Measurements from ENCODE around the gene DHRS7C.

DHRS7C gene

GRCh38 chr17:9766970-9767369 is 24.4 kb downstream of the DHRS7C start:
- DNase-seq (ENCODE audit: low spot score in 2 of 2): no peak
- H3K36me3 Mint-ChIP-seq: no peaks in the 10 kb centered on the region
- no peak for ATAC-seq (ENCODE audit: low read depth)
- no peaks in the 10 kb centered on the region for H3K4me1 Mint-ChIP-seq
- H3K27me3 Mint-ChIP-seq: peaks cover 10% of the 10 kb centered on the region
- no peaks in the 10 kb centered on the region for H3K9me3 Mint-ChIP-seq
- no peak overlapping the region for H3K27ac Mint-ChIP-seq
- H3K4me3 Mint-ChIP-seq: no peak overlapping the region

- H3K4me1 Mint-ChIP-seq: no peaks in the 10 kb centered on the region
These were observed 26.1 kb downstream of the DHRS7C start for GRCh38 chr17:9765322-9765721.

GRCh38 chr17:9763643-9764042 is 27.7 kb downstream of the DHRS7C start:
- no peak for ATAC-seq (ENCODE audit: low read depth)
- Mint-ChIP-seq H3K36me3 (no peaks in the 10 kb centered on the region), H3K4me1 (no peaks in the 10 kb centered on the region), H3K9me3 (no peaks in the 10 kb centered on the region), H3K27me3 (peaks cover 8% of the 10 kb centered on the region), H3K4me3 (no peak overlapping the region), H3K27ac (no peak overlapping the region)
- DNase-seq (ENCODE audit: low spot score in 2 of 2): no peak

More at GRCh38 chr17:9765322-9765721, 26.1 kb downstream of the DHRS7C start:
- no peak overlapping the region for H3K27ac Mint-ChIP-seq
- H3K36me3 Mint-ChIP-seq: no peaks in the 10 kb centered on the region
- H3K9me3 Mint-ChIP-seq: no peaks in the 10 kb centered on the region
- H3K4me3 Mint-ChIP-seq: no peak overlapping the region
- H3K27me3 Mint-ChIP-seq: peaks cover 10% of the 10 kb centered on the region
- ATAC-seq (ENCODE audit: low read depth): no peak
- DNase-seq (ENCODE audit: low spot score in 2 of 2): no peak

DNA sequence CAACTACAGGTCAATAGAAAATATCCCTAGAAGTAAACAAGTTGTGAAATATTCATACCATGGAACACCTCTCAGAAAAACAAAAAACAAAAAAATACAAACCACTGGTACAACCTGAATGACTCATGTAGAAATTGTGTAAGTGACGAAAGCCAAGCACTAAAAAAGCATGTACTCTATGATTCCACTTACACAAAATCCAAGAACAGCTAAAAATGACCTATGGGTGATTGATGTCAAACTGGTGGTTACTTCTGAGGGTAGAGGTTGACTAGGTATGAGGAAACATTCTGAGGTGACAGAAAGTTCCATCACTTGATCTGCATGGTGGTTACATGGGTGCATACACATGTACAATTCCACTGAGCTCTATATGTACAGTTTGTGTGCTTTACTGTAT is 31.1 kb downstream of the DHRS7C start:
- DNase-seq (ENCODE audit: low spot score in 2 of 2) (no peak), ATAC-seq (ENCODE audit: low read depth) (no peak)
- Mint-ChIP-seq H3K27ac (no peak overlapping the region), H3K27me3 (peaks cover 5% of the 10 kb centered on the region), H3K4me1 (no peaks in the 10 kb centered on the region), H3K9me3 (peaks cover 2% of the 10 kb centered on the region), H3K36me3 (no peaks in the 10 kb centered on the region), H3K4me3 (no peak overlapping the region)

GRCh38 chr17:9755083-9755482 is 36.3 kb downstream of the DHRS7C start:
- no peak for ATAC-seq (ENCODE audit: low read depth)
- Mint-ChIP-seq H3K36me3 (peaks cover 2% of the 10 kb centered on the region), H3K27me3 (peaks cover 5% of the 10 kb centered on the region), H3K27ac (no peak overlapping the region), H3K4me1 (no peaks in the 10 kb centered on the region), H3K9me3 (peaks cover 4% of the 10 kb centered on the region), H3K4me3 (no peak overlapping the region)
- DNase-seq (ENCODE audit: low spot score in 2 of 2): no peak

DNA sequence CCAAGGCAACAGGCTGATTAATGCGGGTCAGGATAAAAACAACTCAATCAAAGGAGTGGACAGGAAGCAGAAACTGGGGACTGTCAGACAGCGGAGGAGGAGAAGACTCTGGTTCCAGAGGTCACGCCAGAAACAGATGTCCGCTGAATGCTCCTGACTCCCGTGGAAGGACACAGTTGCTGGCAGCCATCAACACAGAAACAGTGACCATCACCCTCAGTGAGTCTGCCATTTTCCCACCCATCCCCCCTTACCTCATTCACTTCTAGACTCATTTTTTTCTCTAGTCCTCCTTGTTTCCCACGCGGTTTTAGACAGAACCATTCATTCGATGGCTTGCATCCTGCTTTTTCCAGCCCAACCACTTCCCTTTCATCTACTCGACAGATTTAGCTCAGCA is 40.9 kb downstream of the DHRS7C start:
- H3K9me3 Mint-ChIP-seq: peaks cover 3% of the 10 kb centered on the region
- peaks cover 7% of the 10 kb centered on the region for H3K27me3 Mint-ChIP-seq
- H3K36me3 Mint-ChIP-seq: peaks cover 2% of the 10 kb centered on the region
- no peaks in the 10 kb centered on the region for H3K4me1 Mint-ChIP-seq
- DNase-seq (ENCODE audit: low spot score in 2 of 2): no peak
- H3K4me3 Mint-ChIP-seq: no peak overlapping the region
- ATAC-seq (ENCODE audit: low read depth): no peak
- no peak overlapping the region for H3K27ac Mint-ChIP-seq

DNA sequence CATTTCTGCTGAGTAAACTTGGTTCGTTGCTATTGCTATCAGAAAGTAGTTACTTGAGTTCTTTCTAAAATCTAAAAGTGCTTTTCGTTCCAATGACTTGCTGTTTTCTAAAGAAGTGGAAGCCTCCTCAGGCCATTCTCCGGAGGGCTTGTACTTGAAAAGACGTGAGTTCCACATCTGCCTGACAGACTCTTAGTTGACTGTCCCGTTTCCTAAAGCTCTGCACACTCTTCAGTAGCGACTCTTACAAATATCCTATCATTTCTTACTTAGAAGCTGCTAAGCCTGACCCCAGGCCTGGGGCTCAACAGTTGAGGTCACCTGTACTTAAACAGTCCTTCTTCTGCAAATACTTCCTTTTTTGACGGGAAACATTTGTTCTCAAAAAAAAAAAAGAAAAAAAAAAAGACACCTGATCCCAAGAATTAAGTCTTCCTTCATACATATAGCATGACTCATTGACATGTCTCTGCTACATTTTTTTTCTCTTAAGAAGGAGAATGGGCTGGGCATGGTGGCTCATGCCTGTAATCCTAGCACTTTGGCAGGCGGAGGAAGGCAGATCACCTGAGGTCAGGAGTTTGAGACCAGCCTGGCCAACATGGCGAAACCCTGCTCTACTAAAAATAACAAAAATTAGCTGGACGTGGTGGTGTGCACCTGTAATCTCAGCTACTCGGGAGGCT is 61.5 kb downstream of the DHRS7C start:
- no peak overlapping the region for H3K27ac Mint-ChIP-seq
- H3K4me3 Mint-ChIP-seq: no peak overlapping the region
- H3K4me1 Mint-ChIP-seq: no peaks in the 10 kb centered on the region
- peaks cover 2% of the 10 kb centered on the region for H3K9me3 Mint-ChIP-seq
- DNase-seq (ENCODE audit: low spot score in 2 of 2) (no peak), ATAC-seq (ENCODE audit: low read depth) (no peak)
- peaks cover 4% of the 10 kb centered on the region for H3K27me3 Mint-ChIP-seq
- no peaks in the 10 kb centered on the region for H3K36me3 Mint-ChIP-seq

- DNase-seq (ENCODE audit: low spot score in 2 of 2): no peak
- Mint-ChIP-seq H3K9me3 (peaks cover 2% of the 10 kb centered on the region), H3K4me1 (no peaks in the 10 kb centered on the region), H3K27me3 (peaks cover 4% of the 10 kb centered on the region), H3K36me3 (no peaks in the 10 kb centered on the region), H3K4me3 (no peak overlapping the region), H3K27ac (no peak overlapping the region)
- ATAC-seq (ENCODE audit: low read depth): no peak
These were observed 62.2 kb downstream of the DHRS7C start for GRCh38 chr17:9729034-9729650.

- ATAC-seq (ENCODE audit: low read depth): no peak
- peaks cover 2% of the 10 kb centered on the region for H3K9me3 Mint-ChIP-seq
- peaks cover 4% of the 10 kb centered on the region for H3K27me3 Mint-ChIP-seq
- no peaks in the 10 kb centered on the region for H3K36me3 Mint-ChIP-seq
- no peak overlapping the region for H3K27ac Mint-ChIP-seq
- no peak overlapping the region for H3K4me3 Mint-ChIP-seq
- H3K4me1 Mint-ChIP-seq: no peaks in the 10 kb centered on the region
- no peak for DNase-seq (ENCODE audit: low spot score in 2 of 2)
These were observed 62.8 kb downstream of the DHRS7C start for GRCh38 chr17:9728564-9728963.

- Mint-ChIP-seq H3K36me3 (no peaks in the 10 kb centered on the region), H3K27me3 (peaks cover 7% of the 10 kb centered on the region), H3K27ac (no peak overlapping the region), H3K9me3 (peaks cover 2% of the 10 kb centered on the region), H3K4me3 (no peak overlapping the region), H3K4me1 (no peaks in the 10 kb centered on the region)
- ATAC-seq (ENCODE audit: low read depth): no peak
- DNase-seq (ENCODE audit: low spot score in 2 of 2): no peak
These were observed 63.4 kb downstream of the DHRS7C start for GRCh38 chr17:9728005-9728404.

GRCh38 chr17:9726291-9726690 is 65.1 kb downstream of the DHRS7C start:
- Mint-ChIP-seq H3K27me3 (peaks cover 7% of the 10 kb centered on the region), H3K27ac (no peak overlapping the region), H3K9me3 (no peaks in the 10 kb centered on the region), H3K4me3 (no peak overlapping the region), H3K4me1 (no peaks in the 10 kb centered on the region), H3K36me3 (no peaks in the 10 kb centered on the region)
- ATAC-seq (ENCODE audit: low read depth) (no peak), DNase-seq (ENCODE audit: low spot score in 2 of 2) (no peak)

GRCh38 chr17:9725575-9725974 is 65.8 kb downstream of the DHRS7C start:
- ATAC-seq (ENCODE audit: low read depth) (no peak), DNase-seq (ENCODE audit: low spot score in 2 of 2) (no peak)
- H3K4me3 Mint-ChIP-seq: no peak overlapping the region
- H3K27me3 Mint-ChIP-seq: peaks cover 6% of the 10 kb centered on the region
- no peaks in the 10 kb centered on the region for H3K9me3 Mint-ChIP-seq
- no peaks in the 10 kb centered on the region for H3K36me3 Mint-ChIP-seq
- H3K27ac Mint-ChIP-seq: no peak overlapping the region
- no peaks in the 10 kb centered on the region for H3K4me1 Mint-ChIP-seq

Measured in memory B cell (primary cell).